NCI-H2029 treated with DMSO at 0.1 percent for 48 hours (cell line): ENCODE measurements around the gene PSRC1.
A peak's percentile ranks its signal among the peaks of the same experiment; 100 is the strongest.

Experiments
- DNase-seq: peaks from one replicate; lab custom pipeline; 2025; lab: John Stamatoyannopoulos, UW

The PSRC1 gene

GRCh38 chr1:109258481-109259466 lies 24.2 kb downstream of the PSRC1 start:
- DNase-seq: no peak

GRCh38 chr1:109257682-109258421 lies 25.1 kb downstream of the PSRC1 start:
- no peak for DNase-seq

- no peak for DNase-seq
Measured at GRCh38 chr1:109256971-109257681, 25.8 kb downstream of the PSRC1 start.

GRCh38 chr1:109256085-109256484 lies 26.9 kb downstream of the PSRC1 start:
- no peak for DNase-seq

- DNase-seq: no peak
Measured at GRCh38 chr1:109255678-109256077, 27.3 kb downstream of the PSRC1 start.

GRCh38 chr1:109255097-109255651 lies 27.8 kb downstream of the PSRC1 start:
- DNase-seq: no peak

- no peak for DNase-seq
Measured at GRCh38 chr1:109254621-109255096, 28.3 kb downstream of the PSRC1 start.

GRCh38 chr1:109253803-109254620 lies 28.9 kb downstream of the PSRC1 start:
- DNase-seq: no peak

GRCh38 chr1:109252893-109253802 lies 29.8 kb downstream of the PSRC1 start:
- peak; percentile 34 for DNase-seq

GRCh38 chr1:109252167-109252892 lies 30.6 kb downstream of the PSRC1 start:
- no peak for DNase-seq

- no peak for DNase-seq
Measured at GRCh38 chr1:109251277-109252166, 31.4 kb downstream of the PSRC1 start.

- DNase-seq: no peak
Measured at GRCh38 chr1:109250454-109251276, 32.3 kb downstream of the PSRC1 start.

GRCh38 chr1:109249654-109250401 lies 33.1 kb downstream of the PSRC1 start:
- DNase-seq: no peak

GRCh38 chr1:109248797-109249629 lies 33.9 kb downstream of the PSRC1 start, which contains the start of gene CELSR2:
Gene CELSR2, plus strand, starts transcription at chr1:109249539. Its CDS starts 541 bp downstream, at chr1:109250080.
- DNase-seq: no peak

- no peak for DNase-seq
Measured at GRCh38 chr1:109248444-109248796, 34.5 kb downstream of the PSRC1 start.
